Liver (tissue), 9 donors: Measurements from ENCODE around the gene KDM2B. TPM values are rescaled to one million over a fixed set of nuclear protein-coding genes. Genes with fewer than 3 reads are reported as not detected.

Source experiments
- DNase-seq: peaks from one replicate; pipeline ENCODE4 v3.0.0-alpha.2; 2017; ENCODE audit warnings: low spot score
- H3K27ac ChIP-seq, 2 donors: one replicate each; pipeline ENCODE4 v1.7.0; 2013; ENCODE audit warnings: inconsistent platforms in 2 of 2, low read length in 2 of 2, control low read depth in 1 of 2, low read depth in 1 of 2, mild to moderate bottlenecking in 1 of 2
- H3K27me3 ChIP-seq, 4 donors: one replicate each; pipeline versions ENCODE4 v1.6.1 to v1.7.0; 2013; ENCODE audit warnings: low read length in 3 of 4, inconsistent platforms in 1 of 4, mild to moderate bottlenecking in 1 of 4, moderate library complexity in 1 of 4; ENCODE audit not compliant: control insufficient read depth in 4 of 4, insufficient read depth in 4 of 4
- H3K36me3 ChIP-seq, 4 donors: one replicate each; pipeline versions ENCODE4 v1.6.1 to v1.7.0; 2013; ENCODE audit warnings: low read length in 3 of 4, mild to moderate bottlenecking in 3 of 4, low read depth in 1 of 4, moderate library complexity in 1 of 4; ENCODE audit not compliant: control insufficient read depth in 4 of 4, insufficient read depth in 3 of 4
- H3K4me1 ChIP-seq, 4 donors: one replicate each; pipeline versions ENCODE4 v1.6.1 to v1.7.0; 2013; ENCODE audit warnings: low read length in 3 of 4, mild to moderate bottlenecking in 3 of 4, moderate library complexity in 1 of 4; ENCODE audit not compliant: control insufficient read depth in 4 of 4, insufficient read depth in 4 of 4
- H3K4me3 ChIP-seq, 3 donors: one replicate each; pipeline versions ENCODE4 v1.6.1 to v1.7.0; 2013; ENCODE audit warnings: low read length in 3 of 3, control low read depth in 1 of 3, low read depth in 1 of 3, mild to moderate bottlenecking in 1 of 3
- H3K9ac ChIP-seq, 2 donors: one replicate each; pipeline ENCODE4 v1.7.0; 2013; ENCODE audit warnings: low read length in 2 of 2, mild to moderate bottlenecking in 2 of 2, moderate library complexity in 2 of 2, control low read depth in 1 of 2, low read depth in 1 of 2
- H3K9me3 ChIP-seq, 4 donors: one replicate each; pipeline versions ENCODE4 v1.6.1 to v1.7.0; 2013; ENCODE audit warnings: low read length in 3 of 4; ENCODE audit not compliant: control insufficient read depth in 4 of 4
- FOXA1 ChIP-seq: IDR thresholded peaks from 2 replicates; pipeline ENCODE4 v1.6.1; 2016; ENCODE audit warnings: antibody characterized with exemption
- FOXA2 ChIP-seq: IDR thresholded peaks from 2 replicates; pipeline ENCODE4 v1.6.1; 2016; ENCODE audit warnings: antibody characterized with exemption
- GABPA ChIP-seq, 2 donors: IDR thresholded peaks in 1 of 2; conservative IDR thresholded peaks in 1 of 2; 2 replicates each; pipeline ENCODE4 v1.6.1; 2016; ENCODE audit warnings: antibody characterized with exemption in 2 of 2, mild to moderate bottlenecking in 1 of 2, moderate library complexity in 1 of 2
- HNF4A ChIP-seq, 2 donors: conservative IDR thresholded peaks; 2 replicates each; pipeline ENCODE4 v1.6.1; 2016; ENCODE audit warnings: antibody characterized with exemption in 2 of 2, mild to moderate bottlenecking in 2 of 2
- HNF4G ChIP-seq: IDR thresholded peaks from 2 replicates; pipeline ENCODE4 v1.6.1; 2016; ENCODE audit warnings: antibody characterized with exemption
- JUND ChIP-seq, 2 donors: IDR thresholded peaks; 2 replicates each; pipeline ENCODE4 v1.6.1; 2016; ENCODE audit warnings: antibody characterized with exemption in 2 of 2
- NR2F2 ChIP-seq: IDR thresholded peaks from 2 replicates; pipeline ENCODE4 v1.6.1; 2016; ENCODE audit warnings: antibody characterized with exemption
- REST ChIP-seq: IDR thresholded peaks from 2 replicates; pipeline ENCODE4 v1.6.1; 2016; ENCODE audit warnings: antibody characterized with exemption, mild to moderate bottlenecking
- RXRA ChIP-seq, 2 donors: IDR thresholded peaks; 2 replicates each; pipeline ENCODE4 v1.6.1; 2017 to 2018; ENCODE audit warnings: antibody characterized with exemption in 2 of 2, mild to moderate bottlenecking in 1 of 2
- SP1 ChIP-seq: IDR thresholded peaks from 2 replicates; pipeline ENCODE4 v1.6.1; 2018; ENCODE audit warnings: antibody characterized with exemption, mild to moderate bottlenecking
- TAF1 ChIP-seq: conservative IDR thresholded peaks from 2 replicates; pipeline ENCODE4 v1.6.1; 2016; ENCODE audit warnings: antibody characterized with exemption, mild to moderate bottlenecking
- YY1 ChIP-seq: IDR thresholded peaks from 2 replicates; pipeline ENCODE4 v1.6.1; 2016; ENCODE audit warnings: antibody characterized with exemption, mild to moderate bottlenecking
- ZBTB33 ChIP-seq: IDR thresholded peaks from 2 replicates; pipeline ENCODE4 v1.6.1; 2016; ENCODE audit warnings: antibody characterized with exemption
- WGBS: extraction: QIAGEN DNeasy Blood & Tissue Kit; methylation state at CpG from one replicate; pipeline ENCODE4 v1.1.7; 2013; 5-methylcytosine and 5-hydroxymethylcytosine counted together
- polyA plus RNA-seq, 2 donors: library from polyadenylated mRNA; stranded (reverse) in 1 of 2; unstranded in 1 of 2; fragments of 200-250 nt in 1 of 2; fragments of >200 nt in 1 of 2; fragmentation: Nextera tagmentation in 1 of 2; extraction: Ambion mirVana in 1 of 2; gene quantifications; one replicate each; pipeline versions ENCODE4 v1.2.1 to v1.2.3, GENCODE V29; 2013 to 2015
- total RNA-seq, 2 donors: library from RNA; depleted of rRNA; stranded (reverse); fragments of >200 nt; gene quantifications; one replicate each; pipeline ENCODE4 v1.2.3, GENCODE V29; 2014
- TF ChIP-seq, protein P1 (sequence below): IDR thresholded peaks from 2 replicates; pipeline ENCODE4 v1.6.1; 2016; ENCODE audit warnings: antibody characterized with exemption
- TF ChIP-seq, protein P2 (sequence below): IDR thresholded peaks from 2 replicates; pipeline ENCODE4 v1.6.1; 2016; ENCODE audit warnings: antibody characterized with exemption
- donor health status: healthy.
- donor health status: healthy.
- donor health status: healthy.
- donor health status: healthy.
- donor health status: healthy.

Gene KDM2B
- total and polyA plus RNA-seq, 4 donors, result 7.0 to 34.2 (median 10.6) TPM

DNA sequence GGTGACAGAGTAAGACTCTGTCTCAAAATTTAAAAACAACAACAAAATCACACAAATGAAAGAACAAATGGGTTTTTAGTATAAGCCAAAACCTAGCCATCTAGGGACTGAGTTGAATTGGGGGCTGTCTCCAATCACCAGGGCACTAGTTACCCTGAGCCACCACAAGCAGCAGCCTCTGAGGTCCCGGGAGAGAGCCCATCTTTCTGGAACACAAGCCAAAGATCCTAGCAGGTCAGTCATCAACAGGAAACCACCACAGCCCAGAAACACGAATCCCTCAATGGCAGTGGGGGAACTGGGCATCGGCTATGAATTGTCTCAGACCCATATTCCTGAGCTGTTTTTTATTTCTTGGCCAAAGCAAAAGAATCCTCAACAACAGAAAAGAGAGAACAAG lies 75.3 kb downstream of the KDM2B start:
- 82% methylated on average over 3 of the region's 3 CpGs for WGBS
- Histone ChIP-seq H3K27ac (no peak overlapping the region), H3K27me3 (no peaks in the 10 kb centered on the region), H3K36me3 (peaks cover 2 to 26% (median 5%) of the 10 kb centered on the region in 4 donors), H3K4me1 (peaks cover 0 to under 1% (median under 1%) of the 10 kb centered on the region in 4 donors), H3K9ac (no peak overlapping the region), H3K4me3 (no peak overlapping the region), H3K9me3 (no peaks in the 10 kb centered on the region)
- no peak for TF ChIP-seq TAF1
- TF ChIP-seq FOXA1, result no peak
- no peak for TF ChIP-seq HNF4A (conservative IDR thresholded peaks at IDR 0.05)
- TF ChIP-seq, protein P1, sequence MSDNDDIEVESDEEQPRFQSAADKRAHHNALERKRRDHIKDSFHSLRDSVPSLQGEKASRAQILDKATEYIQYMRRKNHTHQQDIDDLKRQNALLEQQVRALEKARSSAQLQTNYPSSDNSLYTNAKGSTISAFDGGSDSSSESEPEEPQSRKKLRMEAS, result no peak
- no peak for TF ChIP-seq FOXA2
- no peak for TF ChIP-seq YY1
- TF ChIP-seq REST, result no peak
- TF ChIP-seq HNF4G, result no peak
- no peak for TF ChIP-seq SP1
- no peak for TF ChIP-seq ZBTB33
- no peak for TF ChIP-seq RXRA (IDR thresholded peaks at IDR 0.05)
- DNase-seq, result no peak

- no peak for TF ChIP-seq NR2F2
- H3K27ac ChIP-seq, result no peak overlapping the region
- peaks cover 2 to 6% (median 4%) of the 10 kb centered on the region in 4 donors for H3K4me1 ChIP-seq
- no peaks in the 10 kb centered on the region for H3K27me3 ChIP-seq
- H3K4me3 ChIP-seq, result no peak overlapping the region
- peaks cover 2 to 21% (median 3%) of the 10 kb centered on the region in 4 donors for H3K36me3 ChIP-seq
- H3K9me3 ChIP-seq, result no peaks in the 10 kb centered on the region
- DNase-seq, result no peak
- WGBS, result 91% methylated on average over 13 of the region's 13 CpGs
- no peak overlapping the region for H3K9ac ChIP-seq
These were observed 76.3 kb downstream of the KDM2B start for GRCh38 chr12:121504505-121504904.

DNA sequence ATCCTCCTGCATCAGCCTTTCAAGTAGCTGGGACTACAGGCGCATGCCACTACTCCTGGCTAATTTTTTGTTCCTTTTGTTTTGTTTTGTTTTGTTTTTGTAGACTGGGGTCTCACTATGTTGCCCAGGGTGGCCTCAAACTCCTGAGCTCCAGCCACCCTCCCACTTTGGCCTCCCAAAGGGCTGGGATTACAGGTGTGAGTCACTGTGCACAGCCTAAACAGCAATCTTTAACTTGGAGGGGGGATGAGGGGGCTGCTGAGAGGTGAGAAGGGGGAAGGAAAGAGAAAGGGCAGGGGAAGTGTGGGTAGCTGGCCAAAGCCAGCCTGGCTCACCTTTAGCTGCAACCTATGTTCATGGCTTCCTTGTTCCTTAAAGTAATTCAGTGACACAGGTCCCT lies 77.4 kb downstream of the KDM2B start:
- WGBS, result 98% methylated on average over 1 of the region's 1 CpG

More for the DNA sequence above, 77.4 kb downstream of the KDM2B start:
- Histone ChIP-seq H3K27ac (no peak overlapping the region), H3K36me3 (peaks cover 0 to 12% (median 2%) of the 10 kb centered on the region in 4 donors), H3K4me1 (peaks cover 2 to 6% (median 4%) of the 10 kb centered on the region in 4 donors), H3K9ac (no peak overlapping the region), H3K9me3 (no peaks in the 10 kb centered on the region), H3K27me3 (no peaks in the 10 kb centered on the region), H3K4me3 (no peak overlapping the region)
- TF ChIP-seq GABPA (IDR thresholded peaks at IDR 0.05 in 1 of 2, conservative IDR thresholded peaks at IDR 0.05 in 1 of 2) (no peak), FOXA2 (no peak), RXRA (IDR thresholded peaks at IDR 0.05) (no peak), HNF4A (conservative IDR thresholded peaks at IDR 0.05) (no peak), ZBTB33 (no peak), JUND (IDR thresholded peaks at IDR 0.05) (no peak), REST (no peak)
- TF ChIP-seq, protein P2, sequence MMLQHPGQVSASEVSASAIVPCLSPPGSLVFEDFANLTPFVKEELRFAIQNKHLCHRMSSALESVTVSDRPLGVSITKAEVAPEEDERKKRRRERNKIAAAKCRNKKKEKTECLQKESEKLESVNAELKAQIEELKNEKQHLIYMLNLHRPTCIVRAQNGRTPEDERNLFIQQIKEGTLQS, result no peak
- DNase-seq, result no peak
